ENCODE measurements around the gene SPATS2.
"Not testable (repeated sequence)": the region's sequence is repeated elsewhere in the genome, so short reads cannot be mapped to it uniquely, and the experiment has no call there.

SPATS2 gene

GRCh38 chr12:49349266-49349665 lies 18.0 kb upstream of the SPATS2 start:
- DNase-seq, result no peak

GRCh38 chr12:49352351-49352750 lies 14.9 kb upstream of the SPATS2 start:
- DNase-seq, result no peak

DNA sequence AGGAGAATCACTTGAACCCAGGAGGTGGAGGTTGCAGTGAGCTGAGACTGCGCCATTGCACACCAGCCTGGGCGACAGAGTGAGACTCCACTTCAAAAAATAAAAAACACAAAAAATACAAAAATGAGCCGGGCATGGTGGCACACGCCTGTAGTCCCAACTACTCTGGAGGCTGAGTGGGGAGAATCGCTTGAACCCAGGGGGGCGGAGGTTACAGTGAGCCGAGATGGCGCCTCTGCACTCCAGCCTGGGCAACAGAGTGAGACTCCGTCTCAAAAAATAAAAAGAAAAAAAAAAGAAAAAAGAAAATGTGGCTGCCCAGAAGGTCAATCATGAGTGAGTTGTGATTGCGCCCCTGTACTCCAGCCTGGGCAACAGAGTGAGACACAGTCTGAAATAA lies 11.3 kb upstream of the SPATS2 start:
- DNase-seq, result no peak

GRCh38 chr12:49357103-49357678 lies 10.1 kb upstream of the SPATS2 start:
- DNase-seq, result no peak

- peak in 14 of 51 donors; percentile 13 to 70 (median 35) for DNase-seq
Measured at GRCh38 chr12:49358483-49359141, 8.7 kb upstream of the SPATS2 start.

GRCh38 chr12:49359671-49360070 lies 7.6 kb upstream of the SPATS2 start:
- no peak for DNase-seq

DNA sequence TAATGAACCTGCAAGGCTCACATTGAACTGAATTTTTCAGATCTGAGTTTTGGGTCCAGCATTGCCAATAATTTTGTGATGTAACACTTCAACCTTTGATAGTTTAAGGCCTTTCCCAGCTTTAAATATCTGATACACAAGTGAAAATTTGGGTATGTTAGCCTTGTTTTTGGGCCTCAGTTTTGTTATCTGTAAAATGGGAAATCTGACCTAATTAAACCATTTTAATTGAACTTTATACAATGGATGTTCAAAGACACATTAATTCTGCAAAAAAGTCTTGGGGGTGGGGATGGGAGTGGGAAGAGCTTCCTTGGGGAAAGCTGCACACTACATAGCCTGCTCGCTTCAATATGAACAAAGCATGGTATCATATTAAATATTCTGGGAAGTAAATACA lies 5.2 kb upstream of the SPATS2 start:
- no peak for DNase-seq

GRCh38 chr12:49364989-49365388 lies 2.3 kb upstream of the SPATS2 start:
- no peak for DNase-seq

DNA sequence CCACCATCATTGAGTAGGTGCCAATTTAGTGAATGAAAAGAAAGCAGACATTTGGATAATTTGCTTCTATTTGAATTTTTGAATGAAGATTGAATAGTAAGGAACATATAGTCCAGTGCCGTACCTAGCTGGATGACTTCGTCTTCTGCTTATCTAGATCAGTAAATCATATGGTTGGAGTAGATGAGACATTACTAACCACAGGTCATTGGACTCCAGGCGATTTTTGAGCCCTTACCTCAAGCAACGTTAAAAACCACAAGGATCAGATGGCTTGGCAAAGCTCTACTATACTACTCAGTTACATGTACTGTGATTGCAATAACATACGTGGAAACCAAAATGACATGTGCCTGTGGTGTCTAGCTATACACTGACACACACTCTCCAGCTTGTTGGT lies 1.7 kb upstream of the SPATS2 start:
- DNase-seq, result no peak

DNA sequence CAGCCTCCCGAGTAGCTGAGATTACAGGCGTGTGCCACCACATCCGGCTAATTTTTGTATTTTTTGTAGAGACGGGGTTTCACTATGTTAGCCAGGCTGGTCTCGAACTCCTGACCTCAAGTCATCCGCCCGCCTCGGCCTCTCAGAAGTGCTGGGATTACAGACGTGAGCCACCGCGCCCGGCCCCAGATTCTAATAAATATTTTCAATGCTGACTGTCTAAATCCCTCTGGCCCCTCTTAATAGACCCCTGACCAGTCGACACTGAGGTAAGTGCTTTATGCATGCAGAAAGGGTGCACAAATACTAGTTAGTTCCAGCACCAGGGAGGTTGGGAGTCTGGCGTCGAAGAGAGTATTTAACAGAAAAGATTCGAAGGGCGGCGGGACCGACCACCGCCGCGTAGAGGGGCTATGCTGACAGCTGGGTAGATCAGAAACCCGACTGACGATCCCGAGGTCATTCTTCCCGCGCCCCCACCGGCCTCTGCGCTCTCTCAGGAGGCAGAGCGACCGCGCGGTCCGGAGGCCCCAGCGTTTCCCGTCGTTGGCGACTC lies 1.1 kb upstream of the SPATS2 start:
- DNase-seq, result no peak

DNA sequence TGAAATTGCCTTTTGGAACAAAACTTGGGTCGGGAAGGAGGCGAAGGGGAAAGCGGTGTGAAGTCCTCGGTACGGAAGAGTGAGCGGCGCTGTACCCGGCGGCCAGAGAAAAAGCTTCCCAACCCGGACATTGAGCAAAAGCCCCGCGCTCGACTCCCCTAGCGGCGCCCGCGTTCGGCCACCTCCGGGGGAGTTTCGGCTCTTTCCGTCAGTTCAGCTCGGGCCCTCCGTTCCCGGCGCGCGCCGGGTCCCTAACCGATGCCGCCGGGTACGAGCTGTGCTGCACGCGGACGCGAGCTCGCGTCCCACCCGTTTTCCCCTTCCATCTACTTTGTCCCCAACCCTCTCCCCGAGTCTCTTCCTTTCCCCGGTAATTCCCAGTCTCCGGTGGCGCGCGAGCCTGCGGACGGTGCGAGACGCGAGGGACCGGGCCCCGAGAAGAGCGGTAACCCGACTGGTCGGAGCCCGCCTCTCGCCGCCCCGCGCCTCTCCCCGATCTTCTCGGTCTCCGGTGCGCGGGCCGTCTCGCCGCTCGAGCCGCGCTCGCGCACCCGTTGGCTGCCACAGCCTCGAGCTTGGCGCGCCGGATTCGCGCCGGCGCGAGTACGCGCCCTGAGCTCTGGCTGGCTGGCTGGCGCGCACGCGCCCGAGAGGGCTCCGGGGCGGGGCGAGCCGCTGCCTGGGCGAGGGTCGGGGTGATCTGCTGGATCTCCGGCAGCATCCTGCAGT lies 446 bp upstream of the SPATS2 start:
- DNase-seq, result peak in 48 of 51 donors; percentile 50 to 90 (median 76)

GRCh38 chr12:49368240-49368600 lies 958 bp downstream of the SPATS2 start:
- no peak for DNase-seq

- no peak for DNase-seq
Measured at GRCh38 chr12:49369411-49370145, 2.3 kb downstream of the SPATS2 start.

- no peak for DNase-seq
Measured at GRCh38 chr12:49370539-49370938, 3.3 kb downstream of the SPATS2 start.

DNA sequence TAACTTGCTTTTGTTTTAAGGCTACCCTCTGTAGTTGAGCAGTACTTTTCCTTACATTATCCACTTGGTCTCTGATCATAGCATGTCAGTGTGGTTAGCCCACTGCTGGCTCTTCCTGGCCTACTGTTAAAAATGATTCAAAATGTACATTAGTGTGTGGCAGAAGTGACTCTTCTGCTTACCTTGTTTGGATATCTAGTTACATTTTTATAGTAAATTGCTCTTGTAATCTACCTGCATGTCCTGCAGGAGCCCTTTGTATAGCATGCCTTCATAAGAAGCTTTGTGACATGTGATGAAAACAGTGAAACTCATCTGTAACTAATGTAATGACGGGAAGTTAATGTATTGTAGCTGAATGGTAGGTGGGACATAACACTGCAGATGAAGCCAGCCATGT lies 8.1 kb downstream of the SPATS2 start:
- no peak for DNase-seq

DNA sequence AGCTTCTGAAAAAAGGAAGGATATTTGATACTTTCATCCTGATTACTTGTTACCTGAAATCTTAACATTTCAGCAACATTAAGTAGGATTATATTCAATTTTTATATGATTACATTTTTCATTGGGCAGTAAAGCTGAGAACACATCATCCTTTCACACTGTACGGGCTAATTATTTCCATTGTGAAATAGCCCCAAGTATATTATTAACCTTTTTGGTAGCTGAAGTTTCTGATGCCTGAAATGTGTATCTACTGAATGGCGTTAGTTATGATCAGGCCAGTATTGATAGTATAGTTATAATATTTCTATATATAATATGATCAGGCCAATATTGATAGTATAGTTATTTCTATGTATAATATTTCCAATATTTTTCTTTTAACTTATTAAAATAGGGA lies 10.1 kb downstream of the SPATS2 start:
- no peak for DNase-seq

GRCh38 chr12:49380184-49380583 lies 12.9 kb downstream of the SPATS2 start:
- DNase-seq, result not testable (repeated sequence)

GRCh38 chr12:49388682-49389386 lies 21.6 kb downstream of the SPATS2 start:
- DNase-seq, result peak in 3 of 51 donors; percentile 2 to 10 (median 9)

DNA sequence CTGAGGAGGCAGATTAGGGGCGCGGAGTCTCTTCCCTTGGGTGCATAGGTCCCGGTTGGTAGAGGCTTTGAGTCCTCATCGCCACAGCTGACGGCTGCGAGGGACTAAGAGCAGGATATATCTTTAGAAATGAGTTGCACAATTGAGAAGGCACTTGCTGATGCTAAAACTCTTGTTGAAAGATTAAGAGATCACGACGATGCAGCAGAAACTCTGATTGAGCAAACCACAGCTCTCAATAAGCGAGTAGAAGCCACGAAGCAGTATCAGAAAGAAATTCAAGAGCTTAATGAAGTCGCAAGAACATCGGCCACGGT lies 22.1 kb downstream of the SPATS2 start:
- no peak for DNase-seq

- DNase-seq, result no peak
Measured at GRCh38 chr12:49397000-49397399, 29.7 kb downstream of the SPATS2 start.

DNA sequence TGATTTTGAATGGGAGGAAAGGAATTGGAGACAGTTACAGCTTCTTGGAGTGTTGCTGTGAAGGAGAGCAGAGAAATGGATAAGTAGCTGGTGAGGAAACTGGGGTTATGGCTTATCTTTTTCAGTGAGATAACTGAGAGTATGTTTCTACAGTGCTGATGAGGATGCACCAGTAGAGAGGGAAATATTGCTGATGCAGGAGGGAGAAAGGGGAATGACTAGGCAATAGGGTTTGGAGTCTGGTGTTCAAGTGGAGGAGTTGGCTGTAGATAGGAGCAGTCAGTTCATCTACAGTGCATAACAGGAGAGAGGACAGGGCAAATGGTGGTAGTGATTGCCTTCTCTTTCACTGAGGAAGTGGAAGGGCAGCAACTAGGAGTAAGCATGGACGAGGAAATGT lies 33.0 kb downstream of the SPATS2 start:
- no peak for DNase-seq

Data from hypothalamus (tissue), 51 donors.